T-helper 2 cell (primary cell): ENCODE measurements around the gene CNGA4.
"Not testable (repeated sequence)": the region's sequence is repeated elsewhere in the genome, so short reads cannot be mapped to it uniquely, and the experiment has no call there.

Source experiments
- DNase-seq, 5 experiments: peaks; one replicate each; pipeline versions ENCODE4 v3.0.0 to v3.0.0-alpha.2; 2012 to 2022

Gene CNGA4

GRCh38 chr11:6269994-6270393 lies 31.1 kb downstream of the CNGA4 start:
- DNase-seq = no peak

- no peak for DNase-seq
Observed at GRCh38 chr11:6270584-6271246, 31.8 kb downstream of the CNGA4 start.

GRCh38 chr11:6271598-6271997 lies 32.7 kb downstream of the CNGA4 start:
- no peak for DNase-seq

GRCh38 chr11:6273188-6273587 lies 34.3 kb downstream of the CNGA4 start:
- DNase-seq = no peak

- DNase-seq = not testable (repeated sequence)
Observed at GRCh38 chr11:6280809-6281208, 41.9 kb downstream of the CNGA4 start.

GRCh38 chr11:6283453-6284023 lies 44.6 kb downstream of the CNGA4 start:
- DNase-seq = no peak

GRCh38 chr11:6284250-6284649 lies 45.4 kb downstream of the CNGA4 start:
- DNase-seq = no peak

- no peak for DNase-seq
Observed at GRCh38 chr11:6285019-6285418, 46.1 kb downstream of the CNGA4 start.
